ENCODE results near the gene OR8H3. TPM values are rescaled to one million over a fixed set of nuclear protein-coding genes. Genes with fewer than 3 reads are reported as not detected.
"Not testable (repeated sequence)": the region's sequence is repeated elsewhere in the genome, so short reads cannot be mapped to it uniquely, and the experiment has no call there.

OR8H3 gene
- not detected in 2 replicates for total RNA-seq

DNA sequence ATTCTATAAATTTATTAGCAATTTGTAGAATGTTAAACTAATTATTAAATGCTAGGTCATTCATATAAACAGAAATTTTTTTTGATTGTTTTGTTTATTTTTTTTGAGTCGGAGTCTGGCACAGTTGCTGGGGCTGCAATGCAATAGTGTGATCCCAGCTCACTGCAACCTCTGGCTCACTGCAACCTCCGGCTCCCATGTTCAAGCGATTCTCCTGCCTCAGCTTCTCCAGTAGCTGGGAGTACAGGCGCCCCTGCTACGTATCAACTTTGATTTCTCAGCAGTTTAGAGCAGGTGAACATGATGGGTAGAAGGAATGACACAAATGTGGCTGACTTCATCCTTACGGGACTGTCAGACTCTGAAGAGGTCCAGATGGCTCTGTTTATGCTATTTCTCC lies at the start of gene OR8H3:
TSS of gene OR8H3 (plus strand) at position 301 of the 400 bp plus-strand sequence. CDS start at position 301, 0 bp downstream.
- no peak within 1 kb of the TSS for H3K4me3 ChIP-seq (ENCODE audit: low read depth, low read length)
- TF ChIP-seq, protein P1, sequence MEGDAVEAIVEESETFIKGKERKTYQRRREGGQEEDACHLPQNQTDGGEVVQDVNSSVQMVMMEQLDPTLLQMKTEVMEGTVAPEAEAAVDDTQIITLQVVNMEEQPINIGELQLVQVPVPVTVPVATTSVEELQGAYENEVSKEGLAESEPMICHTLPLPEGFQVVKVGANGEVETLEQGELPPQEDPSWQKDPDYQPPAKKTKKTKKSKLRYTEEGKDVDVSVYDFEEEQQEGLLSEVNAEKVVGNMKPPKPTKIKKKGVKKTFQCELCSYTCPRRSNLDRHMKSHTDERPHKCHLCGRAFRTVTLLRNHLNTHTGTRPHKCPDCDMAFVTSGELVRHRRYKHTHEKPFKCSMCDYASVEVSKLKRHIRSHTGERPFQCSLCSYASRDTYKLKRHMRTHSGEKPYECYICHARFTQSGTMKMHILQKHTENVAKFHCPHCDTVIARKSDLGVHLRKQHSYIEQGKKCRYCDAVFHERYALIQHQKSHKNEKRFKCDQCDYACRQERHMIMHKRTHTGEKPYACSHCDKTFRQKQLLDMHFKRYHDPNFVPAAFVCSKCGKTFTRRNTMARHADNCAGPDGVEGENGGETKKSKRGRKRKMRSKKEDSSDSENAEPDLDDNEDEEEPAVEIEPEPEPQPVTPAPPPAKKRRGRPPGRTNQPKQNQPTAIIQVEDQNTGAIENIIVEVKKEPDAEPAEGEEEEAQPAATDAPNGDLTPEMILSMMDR (IDR thresholded peaks at IDR 0.05; ENCODE audit: insufficient read depth, low read depth, low read length), result no peak
- no peak for DNase-seq (ENCODE audit: low read depth)

- TF ChIP-seq, protein P1 (IDR thresholded peaks at IDR 0.05; ENCODE audit: insufficient read depth, low read depth, low read length), result no peak
- no peak for DNase-seq (ENCODE audit: low read depth)
- no peak overlapping the region for H3K4me3 ChIP-seq (ENCODE audit: low read depth, low read length)
Observed at GRCh38 chr11:56089697-56090096, 32.5 kb upstream of the OR8H3 start.

GRCh38 chr11:56093008-56093407 lies 29.2 kb upstream of the OR8H3 start, which contains the start of gene OR8I2:
Gene OR8I2 (plus strand): TSS chr11:56093308. CDS start chr11:56093308, 0 bp downstream.
- no peak for DNase-seq (ENCODE audit: low read depth)
- TF ChIP-seq, protein P1 (IDR thresholded peaks at IDR 0.05; ENCODE audit: insufficient read depth, low read depth, low read length), result no peak
- H3K4me3 ChIP-seq (ENCODE audit: low read depth, low read length), result no peak within 1 kb of the TSS

DNA sequence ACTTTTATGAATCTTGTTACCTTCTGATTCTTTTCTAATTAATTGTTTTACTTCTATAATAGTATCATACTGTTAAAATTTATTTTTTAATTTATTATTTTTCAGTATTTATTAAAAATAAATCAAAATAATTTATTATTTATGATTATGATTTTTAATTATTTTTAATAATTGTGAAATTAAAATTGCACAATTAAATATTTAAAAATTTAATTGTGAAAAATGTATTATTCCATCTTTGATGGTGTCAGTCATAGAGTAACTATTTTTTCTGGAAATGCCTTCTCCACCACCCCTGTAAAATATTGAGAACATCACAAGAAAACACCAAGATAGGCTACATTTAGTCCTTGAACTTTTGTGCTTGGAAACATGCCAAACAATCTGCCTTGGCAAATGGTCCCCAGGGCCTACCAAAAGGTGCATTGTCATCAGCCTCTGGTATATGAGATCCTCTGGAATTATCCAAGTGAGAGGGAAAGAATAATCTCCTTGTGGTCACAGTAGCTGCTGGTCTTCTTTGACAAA lies 18.9 kb upstream of the OR8H3 start, which contains the start of gene OR8H2:
TSS of gene OR8H2 (plus strand) at position 478 of the 528 bp plus-strand sequence. CDS start 1,356 bp downstream, outside the sequence.
- no peak within 1 kb of the TSS for H3K4me3 ChIP-seq (ENCODE audit: low read depth, low read length)
- DNase-seq (ENCODE audit: low read depth), result no peak
- TF ChIP-seq, protein P1 (IDR thresholded peaks at IDR 0.05; ENCODE audit: insufficient read depth, low read depth, low read length), result no peak

- no peak within 1 kb of the TSS for H3K4me3 ChIP-seq (ENCODE audit: low read depth, low read length)
- DNase-seq (ENCODE audit: low read depth), result no peak
- TF ChIP-seq, protein P1 (IDR thresholded peaks at IDR 0.05; ENCODE audit: insufficient read depth, low read depth, low read length), result no peak
Observed at GRCh38 chr11:56140151-56140661, 18.0 kb downstream of the OR8H3 start, which contains the start of gene OR8J3. Gene OR8J3 (minus strand): TSS chr11:56140201. CDS start chr11:56137718, 2,483 bp downstream.

DNA sequence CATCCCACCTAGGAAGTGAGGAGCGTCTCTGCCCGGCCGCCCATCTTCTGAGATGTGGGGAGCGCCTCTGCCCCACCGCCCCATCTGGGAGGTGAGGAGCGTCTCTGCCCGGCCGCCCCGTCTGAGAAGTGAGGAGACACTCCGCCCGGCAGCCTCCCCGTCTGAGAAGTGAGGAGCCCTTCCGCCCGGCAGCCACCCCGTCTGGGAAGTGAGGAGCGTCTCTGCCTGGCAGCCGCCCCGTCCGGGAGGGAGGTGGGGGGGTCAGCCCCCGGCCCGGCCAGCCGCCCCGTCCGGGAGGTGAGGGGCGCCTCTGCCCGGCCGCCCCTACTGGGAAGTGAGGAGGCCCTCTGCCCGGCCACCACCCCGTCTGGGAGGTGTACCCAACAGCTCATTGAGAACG lies 21.5 kb downstream of the OR8H3 start:
- not testable (repeated sequence) for H3K4me3 ChIP-seq (ENCODE audit: low read depth, low read length); DNase-seq (ENCODE audit: low read depth)

DNA sequence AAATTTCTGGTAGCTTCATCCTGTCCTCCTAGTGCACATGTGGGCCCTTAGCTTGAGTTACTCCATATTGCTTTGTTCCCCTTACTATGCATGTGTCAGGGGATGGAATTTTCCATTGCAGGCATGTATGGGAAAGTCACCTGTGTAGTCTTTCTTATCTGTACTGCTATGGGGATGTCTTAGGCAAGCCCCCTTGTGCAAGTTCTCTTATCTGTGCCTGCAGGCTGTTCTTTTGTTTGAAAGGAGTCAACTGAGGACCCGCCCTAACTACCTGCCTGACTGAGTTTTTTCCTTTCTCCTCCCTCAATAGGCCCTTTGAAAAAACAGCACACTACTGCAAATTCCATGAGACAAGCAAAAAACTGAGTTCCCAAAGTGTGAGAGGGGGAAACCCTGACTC lies 29.2 kb downstream of the OR8H3 start:
- DNase-seq (ENCODE audit: low read depth), result no peak
- H3K4me3 ChIP-seq (ENCODE audit: low read depth, low read length), result no peak overlapping the region
- TF ChIP-seq, protein P1 (IDR thresholded peaks at IDR 0.05; ENCODE audit: insufficient read depth, low read depth, low read length), result no peak
